Epithelial cell of proximal tubule (primary cell): ENCODE data around the gene ABCA1. TPM values are rescaled to one million over a fixed set of nuclear protein-coding genes. Genes with fewer than 3 reads are reported as not detected.
"Not testable (repeated sequence)": the region's sequence is repeated elsewhere in the genome, so short reads cannot be mapped to it uniquely, and the experiment has no call there.

ENCODE experiments used
- DNase-seq: peaks from one replicate; pipeline ENCODE4 v3.0.0-alpha.2; 2011; ENCODE audit warnings: low read depth
- H3K4me3 ChIP-seq: 2 replicates; pipeline ENCODE4 v1.5.1; 2011; ENCODE audit warnings: low read depth, mild to moderate bottlenecking, low read length
- total RNA-seq: library from RNA; depleted of rRNA; stranded (reverse); fragments of >200 nt; gene quantifications from 2 replicates; pipeline ENCODE4 v1.2.3, GENCODE V29; 2015
- TF ChIP-seq, protein P1 (sequence below): conservative IDR thresholded peaks from 2 replicates; pipeline ENCODE4 v1.5.1; 2012; ENCODE audit warnings: low read depth, mild to moderate bottlenecking, low read length

Gene ABCA1
- total RNA-seq, 1 donor from 2014 or later = 13.7 TPM

GRCh38 chr9:104944356-104944755 is 16.4 kb upstream of the ABCA1 start:
- no peak overlapping the region for H3K4me3 ChIP-seq
- no peak for DNase-seq
- TF ChIP-seq, protein P1, sequence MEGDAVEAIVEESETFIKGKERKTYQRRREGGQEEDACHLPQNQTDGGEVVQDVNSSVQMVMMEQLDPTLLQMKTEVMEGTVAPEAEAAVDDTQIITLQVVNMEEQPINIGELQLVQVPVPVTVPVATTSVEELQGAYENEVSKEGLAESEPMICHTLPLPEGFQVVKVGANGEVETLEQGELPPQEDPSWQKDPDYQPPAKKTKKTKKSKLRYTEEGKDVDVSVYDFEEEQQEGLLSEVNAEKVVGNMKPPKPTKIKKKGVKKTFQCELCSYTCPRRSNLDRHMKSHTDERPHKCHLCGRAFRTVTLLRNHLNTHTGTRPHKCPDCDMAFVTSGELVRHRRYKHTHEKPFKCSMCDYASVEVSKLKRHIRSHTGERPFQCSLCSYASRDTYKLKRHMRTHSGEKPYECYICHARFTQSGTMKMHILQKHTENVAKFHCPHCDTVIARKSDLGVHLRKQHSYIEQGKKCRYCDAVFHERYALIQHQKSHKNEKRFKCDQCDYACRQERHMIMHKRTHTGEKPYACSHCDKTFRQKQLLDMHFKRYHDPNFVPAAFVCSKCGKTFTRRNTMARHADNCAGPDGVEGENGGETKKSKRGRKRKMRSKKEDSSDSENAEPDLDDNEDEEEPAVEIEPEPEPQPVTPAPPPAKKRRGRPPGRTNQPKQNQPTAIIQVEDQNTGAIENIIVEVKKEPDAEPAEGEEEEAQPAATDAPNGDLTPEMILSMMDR = no peak

DNA sequence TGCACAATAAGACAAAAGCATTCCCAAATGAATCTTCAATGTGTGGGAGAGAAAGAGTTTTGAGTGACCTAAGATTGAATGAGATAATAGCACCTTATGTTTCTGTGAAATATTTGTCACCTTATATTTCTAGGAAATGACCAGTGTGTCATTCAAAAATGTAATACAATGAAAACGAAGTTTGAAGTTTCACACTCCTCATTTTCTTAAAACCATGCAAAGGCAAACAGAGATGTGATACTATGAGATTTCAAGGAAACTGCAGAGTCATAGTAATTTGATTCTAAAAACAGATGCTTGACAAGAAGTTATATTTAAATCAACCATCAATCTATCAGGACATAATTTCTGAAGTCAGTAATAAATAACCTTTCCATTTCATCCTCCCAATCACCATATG is 13.6 kb upstream of the ABCA1 start:
- H3K4me3 ChIP-seq = no peak overlapping the region
- no peak for DNase-seq
- TF ChIP-seq, protein P1 = no peak

DNA sequence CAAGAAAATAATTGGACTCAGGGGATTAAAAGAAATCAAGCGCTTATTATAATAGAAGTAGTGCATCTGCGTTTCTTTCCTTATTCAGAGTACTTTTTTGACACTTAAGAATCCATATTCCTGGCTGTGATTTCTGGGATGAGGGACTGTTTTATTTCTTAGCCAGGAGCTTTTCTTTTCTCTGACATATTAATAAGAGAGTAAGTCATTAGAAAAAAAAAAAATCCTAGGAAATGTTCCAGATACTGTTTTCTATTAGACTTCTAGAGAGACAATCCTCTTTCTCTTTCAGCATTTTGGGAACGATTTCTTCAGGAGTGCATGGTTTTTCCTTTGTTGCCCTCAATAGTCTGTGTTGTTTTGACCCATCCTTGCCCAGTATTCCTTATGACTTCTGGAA is 8.3 kb upstream of the ABCA1 start:
- no peak for DNase-seq
- TF ChIP-seq, protein P1 = no peak
- no peak overlapping the region for H3K4me3 ChIP-seq

DNA sequence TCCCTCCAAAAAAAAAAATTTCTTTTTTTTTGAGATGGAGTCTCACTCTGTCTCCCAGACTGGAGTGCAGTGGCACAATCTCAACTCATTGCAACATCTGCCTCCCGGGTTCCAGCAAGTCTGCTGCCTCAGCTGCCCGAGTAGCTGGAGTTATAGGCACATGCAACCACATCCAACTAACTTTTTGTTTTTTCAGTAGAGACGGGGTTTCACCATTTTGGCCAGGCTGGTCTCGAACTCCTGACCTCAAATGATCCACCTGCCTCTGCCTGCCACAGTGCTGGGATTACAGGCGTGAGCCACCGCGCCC is 7.5 kb upstream of the ABCA1 start:
- H3K4me3 ChIP-seq, DNase-seq: not testable (repeated sequence)

DNA sequence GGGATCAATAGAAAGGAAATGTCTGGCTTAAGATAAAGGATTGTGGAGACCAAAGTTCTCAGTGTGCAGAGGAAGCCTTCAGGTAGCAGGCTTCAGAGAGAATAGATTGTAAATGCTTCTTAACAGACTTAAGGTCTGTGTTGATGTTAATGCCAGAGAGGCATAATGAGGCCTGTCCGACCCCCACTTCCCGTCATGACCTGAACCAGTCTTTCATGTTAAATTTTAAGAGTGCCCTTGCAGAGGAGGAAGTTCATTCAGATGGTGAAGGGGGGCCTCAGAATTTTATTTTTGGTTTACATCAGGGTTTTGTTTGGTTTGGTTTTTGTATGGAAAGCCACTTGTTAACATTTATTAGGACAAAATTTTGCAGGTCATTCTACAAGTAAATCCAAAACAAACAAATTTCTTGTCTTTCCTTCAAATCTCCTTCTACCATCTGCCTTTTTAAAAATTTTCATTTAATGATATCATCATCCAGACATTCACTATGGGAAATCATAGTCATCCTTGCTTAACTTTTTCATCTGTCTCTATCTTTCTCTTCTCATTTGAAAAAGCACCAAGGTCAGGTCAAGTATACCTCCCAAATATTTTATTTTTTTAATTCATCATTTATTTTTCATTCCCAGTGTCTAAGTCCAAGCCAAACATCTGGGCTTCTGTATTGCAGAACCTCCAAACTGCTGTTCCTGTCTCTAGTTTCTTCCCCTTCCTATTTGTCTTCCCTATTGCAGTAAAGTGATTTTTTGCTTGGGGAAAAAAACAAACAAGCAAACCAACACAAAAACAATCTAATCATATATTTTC is 6.9 kb upstream of the ABCA1 start:
- no peak overlapping the region for H3K4me3 ChIP-seq
- TF ChIP-seq, protein P1 = no peak
- DNase-seq = no peak

DNA sequence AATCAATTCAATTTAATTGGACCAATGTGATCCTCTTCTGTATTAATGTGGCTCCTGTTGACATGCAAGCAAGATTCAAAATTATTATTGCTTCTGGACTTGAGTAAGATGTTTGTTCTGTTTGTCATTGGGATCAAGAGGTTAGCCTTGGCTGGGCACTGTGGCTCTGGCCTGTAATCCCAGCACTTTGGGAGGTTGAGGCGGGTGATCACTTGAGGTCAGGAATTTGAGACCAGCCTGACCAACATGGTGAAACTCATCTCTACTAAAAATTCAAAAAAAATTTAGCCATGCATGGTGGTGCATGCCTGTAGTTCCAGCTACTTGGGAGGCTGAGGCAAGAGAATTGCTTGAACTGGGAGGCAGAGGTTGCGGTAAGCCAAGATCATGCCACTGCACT is 5.1 kb upstream of the ABCA1 start:
- DNase-seq, H3K4me3 ChIP-seq: not testable (repeated sequence)

DNA sequence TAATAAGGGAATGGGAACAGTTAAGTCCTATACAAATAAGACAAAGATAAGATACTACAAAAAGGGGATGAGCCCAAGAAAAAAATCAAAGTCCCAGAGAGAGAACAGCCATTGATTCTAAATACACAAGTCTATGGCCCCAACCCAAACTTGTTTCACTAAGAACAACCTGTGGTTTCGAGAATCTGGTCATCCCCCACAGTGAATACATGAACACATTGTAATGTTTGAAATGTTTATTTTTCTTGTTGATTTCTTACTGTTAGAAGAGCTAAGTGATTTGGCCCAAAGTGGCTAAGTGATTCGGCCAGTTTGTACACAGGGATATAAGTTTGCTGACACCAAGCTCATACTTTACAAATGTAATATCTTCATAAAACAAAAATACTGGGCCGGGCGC is 3.3 kb upstream of the ABCA1 start:
- TF ChIP-seq, protein P1 = no peak
- H3K4me3 ChIP-seq = no peak overlapping the region
- no peak for DNase-seq

GRCh38 chr9:104927216-104927911 is 591 bp downstream of the ABCA1 start:
- DNase-seq = no peak
- H3K4me3 ChIP-seq = peak overlapping the region; percentile 79
- TF ChIP-seq, protein P1 = no peak
